C4-2B (cell line): ENCODE results near the gene KCNIP4.

ENCODE experiments used
- H3K27ac ChIP-seq: fragments of 450-650 bp; 2 replicates; pipeline ENCODE4 v1.5.1; 2017
- CTCF ChIP-seq: fragments of 450-650 bp; conservative IDR thresholded peaks from 2 replicates; pipeline ENCODE4 v1.5.1; 2017; ENCODE audit warnings: mild to moderate bottlenecking
- ZFX ChIP-seq: fragments of 450-650 bp; IDR thresholded peaks from 2 replicates; pipeline ENCODE4 v1.6.1; 2017

KCNIP4 gene

GRCh38 chr4:21005647-21006046 is 942.9 kb downstream of the KCNIP4 start:
- no peak overlapping the region for H3K27ac ChIP-seq
- no peak for TF ChIP-seq ZFX
- TF ChIP-seq CTCF, result no peak

- TF ChIP-seq CTCF (no peak), ZFX (no peak)
- H3K27ac ChIP-seq, result no peak overlapping the region
Measured at GRCh38 chr4:21002976-21003375, 945.6 kb downstream of the KCNIP4 start.

- H3K27ac ChIP-seq, result no peak overlapping the region
- TF ChIP-seq ZFX (no peak), CTCF (no peak)
Measured at GRCh38 chr4:21002286-21002685, 946.3 kb downstream of the KCNIP4 start.

- no peak overlapping the region for H3K27ac ChIP-seq
- TF ChIP-seq CTCF, result no peak
- no peak for TF ChIP-seq ZFX
Measured at GRCh38 chr4:21001490-21001889, 947.1 kb downstream of the KCNIP4 start.

GRCh38 chr4:20997886-20998285 is 950.7 kb downstream of the KCNIP4 start:
- no peak for TF ChIP-seq ZFX
- TF ChIP-seq CTCF, result no peak
- H3K27ac ChIP-seq, result no peak overlapping the region

GRCh38 chr4:20995610-20996009 is 953.0 kb downstream of the KCNIP4 start:
- H3K27ac ChIP-seq, result no peak overlapping the region
- TF ChIP-seq CTCF (no peak), ZFX (no peak)

GRCh38 chr4:20995015-20995414 is 953.6 kb downstream of the KCNIP4 start:
- H3K27ac ChIP-seq, result no peak overlapping the region
- TF ChIP-seq ZFX (no peak), CTCF (no peak)

GRCh38 chr4:20992002-20992401 is 956.6 kb downstream of the KCNIP4 start:
- no peak overlapping the region for H3K27ac ChIP-seq
- TF ChIP-seq CTCF, result no peak
- no peak for TF ChIP-seq ZFX
